AG04450 (cell line): ENCODE measurements around the gene TMEM184A. TPM values are rescaled to one million over a fixed set of nuclear protein-coding genes. Genes with fewer than 3 reads are reported as not detected.

Experiments used
- CTCF ChIA-PET: fragments of 300-600, 350-600 bp; formaldehyde crosslinking; extraction: SDS; loops from one replicate; lab custom pipeline; 2022; ENCODE audit warnings: antibody characterized with exemption, inconsistent platforms; lab: Charles Lee
- POLR2A ChIA-PET: fragments of 350-600 bp; formaldehyde crosslinking; extraction: SDS; loops from one replicate; lab custom pipeline; 2021; ENCODE audit warnings: antibody characterized with exemption, inconsistent platforms; lab: Yijun Ruan, JAX
- DNase-seq: peaks from one replicate; pipeline ENCODE4 v3.0.0-alpha.2; 2011; ENCODE audit warnings: low read depth, low spot score
- H3K27ac ChIP-seq: one replicate; pipeline ENCODE4 v1.5.1; 2012; ENCODE audit warnings: low read depth, low read length, control low read depth
- H3K27me3 ChIP-seq: one replicate; pipeline ENCODE4 v1.6.0; 2012; ENCODE audit warnings: low read length; ENCODE audit not compliant: control insufficient read depth, insufficient read depth
- H3K4me3 ChIP-seq: 2 replicates; pipeline ENCODE4 v1.5.1; 2011; ENCODE audit warnings: mild to moderate bottlenecking, low read depth, low read length, control low read depth
- H3K9me3 ChIP-seq: 2 replicates; pipeline ENCODE4 v1.5.1; 2012; ENCODE audit warnings: low read length; ENCODE audit not compliant: control insufficient read depth, insufficient read depth
- CTCF ChIP-seq: IDR thresholded peaks from 2 replicates; pipeline ENCODE4 v1.5.1; 2011; ENCODE audit warnings: low read depth, low read length, control low read depth, inconsistent platforms
- polyA plus RNA-seq: library from polyadenylated mRNA; depleted of rRNA; stranded (reverse); fragments of >200 nt; gene quantifications from 2 replicates; pipeline ENCODE4 v1.2.3, GENCODE V29; 2011

The TMEM184A gene
- polyA plus RNA-seq, 1 experiment, result 0.56 TPM

DNA sequence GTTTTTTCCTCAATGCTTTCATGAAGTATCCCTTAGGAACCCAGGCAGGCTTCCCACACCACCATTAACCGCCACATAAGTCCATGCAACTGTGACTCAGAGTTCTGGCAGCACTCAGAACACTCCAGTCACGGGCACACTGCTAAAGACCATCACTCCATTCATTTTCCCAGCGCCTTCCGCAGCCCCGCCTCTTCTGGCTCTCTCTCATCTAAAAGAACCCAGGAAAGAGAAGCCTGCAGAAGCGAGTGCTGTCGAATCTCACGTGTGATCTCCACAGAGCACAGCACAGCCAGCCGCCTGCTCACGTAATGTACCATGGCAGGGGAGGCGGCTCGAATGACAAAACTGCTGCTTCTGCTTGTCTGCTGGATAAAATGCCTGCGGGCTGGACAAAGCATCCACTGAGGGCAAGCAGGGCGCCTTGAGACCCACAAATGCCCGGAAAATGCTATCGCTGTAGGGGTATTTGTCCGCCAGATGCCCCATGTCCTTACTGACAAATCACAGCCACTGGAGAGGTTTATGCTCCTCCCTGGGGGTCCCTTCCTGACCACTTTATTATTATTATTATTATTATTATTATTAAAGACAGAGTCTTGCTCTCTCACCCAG lies 12.0 kb upstream of the TMEM184A start:
- POLR2A ChIA-PET, result no interaction called here

GRCh38 chr7:1567049-1567771 lies 11.2 kb upstream of the TMEM184A start:
- Histone ChIP-seq H3K9me3 (no peaks in the 10 kb centered on the region; the same call in 1 of the 2 replicates), H3K4me3 (peak overlapping the region; percentile 39), H3K27ac (peak overlapping the region; percentile 94), H3K27me3 (no peaks in the 10 kb centered on the region)
- no peak for TF ChIP-seq CTCF
- no peak for DNase-seq
- POLR2A ChIA-PET, result interaction anchor here (0.8 kb wide), 1 partner anchor 12 kb away, joined by 3 read pairs; no protein-coding TSS in a partner anchor
- CTCF ChIA-PET, result no interaction called here

More for the DNA sequence above, 12.0 kb upstream of the TMEM184A start:
- TF ChIP-seq CTCF, result no peak
- peak overlapping the region; percentile 94 for H3K27ac ChIP-seq
- CTCF ChIA-PET, result no interaction called here
- peak overlapping the region; percentile 39 for H3K4me3 ChIP-seq
- no peaks in the 10 kb centered on the region for H3K27me3 ChIP-seq
- no peaks in the 10 kb centered on the region; the same call in 1 of the 2 replicates for H3K9me3 ChIP-seq
- DNase-seq, result peak; percentile 83

GRCh38 chr7:1566687-1567048 lies 10.7 kb upstream of the TMEM184A start:
- Histone ChIP-seq H3K9me3 (no peaks in the 10 kb centered on the region; the same call in 1 of the 2 replicates), H3K27ac (no peak overlapping the region), H3K4me3 (no peak overlapping the region), H3K27me3 (no peaks in the 10 kb centered on the region)
- CTCF ChIA-PET, result no interaction called here
- POLR2A ChIA-PET, result interaction anchor here (0.8 kb wide), 1 partner anchor 11 kb away, joined by 3 read pairs; no protein-coding TSS in a partner anchor
- no peak for DNase-seq
- no peak for TF ChIP-seq CTCF

- DNase-seq, result no peak
- CTCF ChIA-PET, result no interaction called here
- Histone ChIP-seq H3K4me3 (no peak overlapping the region), H3K27me3 (no peaks in the 10 kb centered on the region), H3K27ac (no peak overlapping the region), H3K9me3 (no peaks in the 10 kb centered on the region; the same call in 1 of the 2 replicates)
- POLR2A ChIA-PET, result no interaction called here
- no peak for TF ChIP-seq CTCF
Observed at GRCh38 chr7:1564603-1565022, 8.6 kb upstream of the TMEM184A start.
